H1 (cell line): Measurements from ENCODE around the gene RAD51B. TPM values are rescaled to one million over a fixed set of nuclear protein-coding genes. Genes with fewer than 3 reads are reported as not detected.

Experiments
- NRF1 ChIP-seq: IDR thresholded peaks from 2 replicates; pipeline ENCODE4 v1.6.1; 2011; ENCODE audit warnings: mild to moderate bottlenecking, low read depth, low read length, improper control_type of control experiment
- SIN3A ChIP-seq, 2 experiments: IDR thresholded peaks in 1 of 2; conservative IDR thresholded peaks in 1 of 2; 2 replicates each; pipeline ENCODE4 v1.6.1; 2011 to 2012; ENCODE audit warnings: low read length in 2 of 2, improper control_type of control experiment in 1 of 2, low read depth in 1 of 2, mild to moderate bottlenecking in 1 of 2
- polyA plus RNA-seq, 7 experiments: library from polyadenylated mRNA; depleted of rRNA in 3 of 7; stranded (reverse) in 5 of 7; unstranded in 2 of 7; fragments of >200 nt in 5 of 7; fragments of 200-250 nt in 2 of 7; gene quantifications; 1 replicate in 5 of 7; 2 replicates in 1 of 7; 4 replicates in 1 of 7; pipeline versions ENCODE4 v1.2.1 to v1.2.3, GENCODE V29; 2011 to 2013; ENCODE audit warnings: missing spikeins in 2 of 7, mixed read lengths in 2 of 7
- total RNA-seq: library from RNA; stranded (reverse); fragmentation: NEBNext Ultra II Directional; extraction: Animal tissue kit (Norgen Biotek cat#: 25700); gene quantifications from 2 replicates; pipeline ENCODE4 v1.2.1, GENCODE V29; 2021

Gene RAD51B
- total and polyA plus RNA-seq, 2 of the 8 experiments (the other 6 are each of a cell fraction or from before 2014, with no cell fraction given) = 3.9 to 14.9 TPM

DNA sequence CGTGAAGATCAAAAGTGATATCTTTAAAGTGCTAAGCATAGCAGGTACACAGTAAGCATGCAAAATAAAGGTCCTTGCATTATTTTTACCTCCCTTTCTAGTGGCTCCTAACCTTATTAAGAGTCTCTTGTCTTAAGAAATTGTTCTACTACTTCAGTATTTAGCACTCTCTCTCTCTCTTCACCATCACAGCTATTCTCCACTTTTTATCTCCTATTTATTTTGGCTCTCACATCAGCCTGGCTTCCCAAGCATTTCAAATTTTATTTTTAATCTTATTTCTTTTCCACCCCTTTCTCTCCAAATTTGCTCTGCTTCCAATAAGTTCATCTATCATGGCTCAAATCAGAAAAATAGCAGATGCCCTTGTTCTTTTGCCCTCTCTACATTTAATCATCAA lies 212.6 kb downstream of the RAD51B start (continued):
- TF ChIP-seq SIN3A (conservative IDR thresholded peaks at IDR 0.05 in 1 of 2, IDR thresholded peaks at IDR 0.05 in 1 of 2; ENCODE audit: low read depth in 1 of 2, low read length in 2 of 2) (no peak), NRF1 (no peak)
- TF ChIP-seq, all 59 proteins: peak for 0
